ENCODE measurements around the gene PCDHB2. TPM values are rescaled to one million over a fixed set of nuclear protein-coding genes. Genes with fewer than 3 reads are reported as not detected.
"Not testable (repeated sequence)": the region's sequence is repeated elsewhere in the genome, so short reads cannot be mapped to it uniquely, and the experiment has no call there.

The PCDHB2 gene
- total RNA-seq, result 0.10 TPM

- Histone ChIP-seq H3K9me3 (ENCODE audit: low read depth, low read length) (peaks cover 5% of the 10 kb centered on the region), H3K27me3 (ENCODE audit: insufficient read depth, low read length) (peaks cover 28% of the 10 kb centered on the region), H3K4me3 (ENCODE audit: low read length) (no peak within 1 kb of the TSS), H3K4me1 (ENCODE audit: insufficient read depth, low read length) (no peaks in the 10 kb centered on the region)
Measured at GRCh38 chr5:141094481-141095262, at the start of gene PCDHB2. Gene PCDHB2 (plus strand): TSS chr5:141094615. CDS start chr5:141094791, 176 bp downstream.

- Histone ChIP-seq H3K4me3 (ENCODE audit: low read length) (no peak within 1 kb of the TSS), H3K9me3 (ENCODE audit: low read depth, low read length) (no peaks in the 10 kb centered on the region), H3K27me3 (ENCODE audit: insufficient read depth, low read length) (peaks cover 17% of the 10 kb centered on the region), H3K4me1 (ENCODE audit: insufficient read depth, low read length) (no peaks in the 10 kb centered on the region)
Measured at GRCh38 chr5:141050622-141051520, 43.5 kb upstream of the PCDHB2 start, which contains the start of gene PCDHB1. Gene PCDHB1 (plus strand): TSS chr5:141051374. CDS start chr5:141051471, 97 bp downstream.

GRCh38 chr5:141051521-141051866 is 42.9 kb upstream of the PCDHB2 start:
- Histone ChIP-seq H3K4me1 (ENCODE audit: insufficient read depth, low read length) (no peaks in the 10 kb centered on the region), H3K9me3 (ENCODE audit: low read depth, low read length) (no peaks in the 10 kb centered on the region), H3K4me3 (ENCODE audit: low read length) (no peak overlapping the region), H3K27me3 (ENCODE audit: insufficient read depth, low read length) (peaks cover 17% of the 10 kb centered on the region)

GRCh38 chr5:141077826-141078225 is 16.6 kb upstream of the PCDHB2 start:
- peaks cover 8% of the 10 kb centered on the region for H3K9me3 ChIP-seq (ENCODE audit: low read depth, low read length)
- H3K4me3 ChIP-seq (ENCODE audit: low read length), result no peak overlapping the region
- peaks cover 4% of the 10 kb centered on the region for H3K27me3 ChIP-seq (ENCODE audit: insufficient read depth, low read length)
- H3K4me1 ChIP-seq (ENCODE audit: insufficient read depth, low read length), result no peaks in the 10 kb centered on the region

- Histone ChIP-seq H3K4me1 (ENCODE audit: insufficient read depth, low read length) (no peaks in the 10 kb centered on the region), H3K9me3 (ENCODE audit: low read depth, low read length) (peaks cover 4% of the 10 kb centered on the region), H3K4me3 (ENCODE audit: low read length) (no peak overlapping the region), H3K27me3 (ENCODE audit: insufficient read depth, low read length) (peaks cover 12% of the 10 kb centered on the region)
Measured at GRCh38 chr5:141082228-141082627, 12.2 kb upstream of the PCDHB2 start.

- Histone ChIP-seq H3K27me3 (ENCODE audit: insufficient read depth, low read length) (peaks cover 17% of the 10 kb centered on the region), H3K9me3 (ENCODE audit: low read depth, low read length) (peaks cover 4% of the 10 kb centered on the region), H3K4me1 (ENCODE audit: insufficient read depth, low read length) (no peaks in the 10 kb centered on the region), H3K4me3 (ENCODE audit: low read length) (peak overlapping the region; percentile 17)
Measured at GRCh38 chr5:141084487-141084989, 9.9 kb upstream of the PCDHB2 start.

- no peaks in the 10 kb centered on the region for H3K4me1 ChIP-seq (ENCODE audit: insufficient read depth, low read length)
- no peak overlapping the region for H3K4me3 ChIP-seq (ENCODE audit: low read length)
- H3K9me3 ChIP-seq (ENCODE audit: low read depth, low read length), result peaks cover 5% of the 10 kb centered on the region
- H3K27me3 ChIP-seq (ENCODE audit: insufficient read depth, low read length), result peaks cover 28% of the 10 kb centered on the region
Measured at GRCh38 chr5:141095263-141095641, 837 bp downstream of the PCDHB2 start.

GRCh38 chr5:141096181-141096580 is 1.8 kb downstream of the PCDHB2 start:
- not testable (repeated sequence) for H3K4me3 ChIP-seq (ENCODE audit: low read length); H3K4me1 ChIP-seq (ENCODE audit: insufficient read depth, low read length); H3K9me3 ChIP-seq (ENCODE audit: low read depth, low read length)
- peaks cover 33% of the 10 kb centered on the region for H3K27me3 ChIP-seq (ENCODE audit: insufficient read depth, low read length)

GRCh38 chr5:141096586-141096985 is 2.2 kb downstream of the PCDHB2 start:
- H3K27me3 ChIP-seq (ENCODE audit: insufficient read depth, low read length), result peaks cover 33% of the 10 kb centered on the region
- not testable (repeated sequence) for H3K4me3 ChIP-seq (ENCODE audit: low read length); H3K9me3 ChIP-seq (ENCODE audit: low read depth, low read length); H3K4me1 ChIP-seq (ENCODE audit: insufficient read depth, low read length)

GRCh38 chr5:141100243-141100805 is 5.9 kb downstream of the PCDHB2 start, which contains the start of gene PCDHB3:
Gene PCDHB3 (plus strand): TSS chr5:141100473. CDS start chr5:141100650, 177 bp downstream.
- Histone ChIP-seq H3K27me3 (ENCODE audit: insufficient read depth, low read length) (peaks cover 10% of the 10 kb centered on the region), H3K4me1 (ENCODE audit: insufficient read depth, low read length) (no peaks in the 10 kb centered on the region), H3K4me3 (ENCODE audit: low read length) (no peak within 1 kb of the TSS), H3K9me3 (ENCODE audit: low read depth, low read length) (no peaks in the 10 kb centered on the region)

- no peaks in the 10 kb centered on the region for H3K4me1 ChIP-seq (ENCODE audit: insufficient read depth, low read length)
- no peak overlapping the region for H3K4me3 ChIP-seq (ENCODE audit: low read length)
- H3K27me3 ChIP-seq (ENCODE audit: insufficient read depth, low read length), result peaks cover 6% of the 10 kb centered on the region
- H3K9me3 ChIP-seq (ENCODE audit: low read depth, low read length), result no peaks in the 10 kb centered on the region
Measured at GRCh38 chr5:141101059-141101458, 6.6 kb downstream of the PCDHB2 start.

- not testable (repeated sequence) for H3K4me3 ChIP-seq (ENCODE audit: low read length); H3K4me1 ChIP-seq (ENCODE audit: insufficient read depth, low read length); H3K9me3 ChIP-seq (ENCODE audit: low read depth, low read length); H3K27me3 ChIP-seq (ENCODE audit: insufficient read depth, low read length)
Measured at GRCh38 chr5:141102070-141102469, 7.7 kb downstream of the PCDHB2 start.

- not testable (repeated sequence) for H3K4me1 ChIP-seq (ENCODE audit: insufficient read depth, low read length); H3K4me3 ChIP-seq (ENCODE audit: low read length); H3K27me3 ChIP-seq (ENCODE audit: insufficient read depth, low read length); H3K9me3 ChIP-seq (ENCODE audit: low read depth, low read length)
Measured at GRCh38 chr5:141102471-141102870, 8.1 kb downstream of the PCDHB2 start.

- peaks cover 5% of the 10 kb centered on the region for H3K27me3 ChIP-seq (ENCODE audit: insufficient read depth, low read length)
- H3K9me3 ChIP-seq (ENCODE audit: low read depth, low read length), result no peaks in the 10 kb centered on the region
- H3K4me3 ChIP-seq (ENCODE audit: low read length), result no peak overlapping the region
- H3K4me1 ChIP-seq (ENCODE audit: insufficient read depth, low read length), result no peaks in the 10 kb centered on the region
Measured at GRCh38 chr5:141105350-141105749, 10.9 kb downstream of the PCDHB2 start.

- no peaks in the 10 kb centered on the region for H3K4me1 ChIP-seq (ENCODE audit: insufficient read depth, low read length)
- H3K27me3 ChIP-seq (ENCODE audit: insufficient read depth, low read length), result peaks cover 12% of the 10 kb centered on the region
- H3K9me3 ChIP-seq (ENCODE audit: low read depth, low read length), result peaks cover 21% of the 10 kb centered on the region
- no peak overlapping the region for H3K4me3 ChIP-seq (ENCODE audit: low read length)
Measured at GRCh38 chr5:141119250-141119649, 24.8 kb downstream of the PCDHB2 start.
